Measurements from ENCODE around the gene CFAP206. TPM values are rescaled to one million over a fixed set of nuclear protein-coding genes. Genes with fewer than 3 reads are reported as not detected.

The CFAP206 gene
- total RNA-seq, 1 experiment from 2014 or later: 0.14 TPM

DNA sequence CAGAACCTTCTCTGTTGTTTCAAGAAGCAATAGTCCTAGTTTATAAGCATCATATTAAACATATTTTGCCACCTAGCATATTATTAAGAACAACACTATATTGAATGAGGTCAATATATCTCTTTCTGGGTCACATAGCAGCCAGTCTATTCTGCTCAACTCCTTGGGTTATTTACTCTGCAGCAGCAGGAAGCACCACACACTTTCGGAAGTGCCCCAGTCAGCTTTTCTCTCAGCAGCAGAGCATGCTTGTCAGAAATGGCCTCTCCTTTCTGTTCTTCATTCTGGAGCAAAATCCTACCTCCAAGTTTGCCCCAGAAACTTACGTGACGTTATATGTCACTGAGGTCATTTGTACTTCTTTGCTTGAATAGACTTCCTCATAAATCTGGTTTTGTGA lies 22.7 kb downstream of the CFAP206 start:
- no TSS peak for BruUV-seq (replicated peaks)

GRCh38 chr6:87431263-87431662 lies 23.5 kb downstream of the CFAP206 start:
- no TSS peak for BruUV-seq (replicated peaks)
- Mint-ChIP-seq H3K9me3 (ENCODE audit: low read depth, unreplicated experiment) (no peaks in the 10 kb centered on the region), H3K27me3 (ENCODE audit: unreplicated experiment) (no peaks in the 10 kb centered on the region), H3K4me3 (ENCODE audit: low read depth, unreplicated experiment) (no peak overlapping the region), H3K27ac (ENCODE audit: unreplicated experiment) (no peak overlapping the region), H3K4me1 (ENCODE audit: low read depth, unreplicated experiment) (no peaks in the 10 kb centered on the region), H3K36me3 (ENCODE audit: insufficient read depth, unreplicated experiment) (no peaks in the 10 kb centered on the region)
- CTCF ChIA-PET: no interaction called here
- TF ChIP-seq CTCF (IDR thresholded peaks at IDR 0.05; ENCODE audit: unreplicated experiment): no peak
- DNase-seq: no peak
- intact Hi-C loops (cut with micrococcal nuclease; ENCODE audit: unreplicated experiment): no loop called here

More for the DNA sequence above, 22.7 kb downstream of the CFAP206 start:
- intact Hi-C loops (cut with micrococcal nuclease; ENCODE audit: unreplicated experiment): no loop called here
- DNase-seq: no peak
- Mint-ChIP-seq H3K4me3 (ENCODE audit: low read depth, unreplicated experiment) (no peak overlapping the region), H3K27ac (ENCODE audit: unreplicated experiment) (no peak overlapping the region), H3K36me3 (ENCODE audit: insufficient read depth, unreplicated experiment) (no peaks in the 10 kb centered on the region), H3K4me1 (ENCODE audit: low read depth, unreplicated experiment) (no peaks in the 10 kb centered on the region), H3K9me3 (ENCODE audit: low read depth, unreplicated experiment) (no peaks in the 10 kb centered on the region), H3K27me3 (ENCODE audit: unreplicated experiment) (no peaks in the 10 kb centered on the region)
- no peak for TF ChIP-seq CTCF (IDR thresholded peaks at IDR 0.05; ENCODE audit: unreplicated experiment)
- CTCF ChIA-PET: no interaction called here

- intact Hi-C loops (cut with micrococcal nuclease; ENCODE audit: unreplicated experiment): no loop called here
Measured at GRCh38 chr6:87436435-87436834, 28.7 kb downstream of the CFAP206 start.

GRCh38 chr6:87441711-87442110 lies 33.9 kb downstream of the CFAP206 start:
- peaks cover 27% of the 10 kb centered on the region for H3K27me3 Mint-ChIP-seq (ENCODE audit: unreplicated experiment)
- H3K27ac Mint-ChIP-seq (ENCODE audit: unreplicated experiment): no peak overlapping the region
- H3K4me3 Mint-ChIP-seq (ENCODE audit: low read depth, unreplicated experiment): no peak overlapping the region
- TF ChIP-seq CTCF (IDR thresholded peaks at IDR 0.05; ENCODE audit: unreplicated experiment): no peak
- H3K4me1 Mint-ChIP-seq (ENCODE audit: low read depth, unreplicated experiment): no peaks in the 10 kb centered on the region
- H3K9me3 Mint-ChIP-seq (ENCODE audit: low read depth, unreplicated experiment): no peaks in the 10 kb centered on the region
- intact Hi-C loops (cut with micrococcal nuclease; ENCODE audit: unreplicated experiment): no loop called here
- no peak for DNase-seq
- CTCF ChIA-PET: no interaction called here
- no TSS peak for BruUV-seq (replicated peaks)
- H3K36me3 Mint-ChIP-seq (ENCODE audit: insufficient read depth, unreplicated experiment): no peaks in the 10 kb centered on the region

More at GRCh38 chr6:87436435-87436834, 28.7 kb downstream of the CFAP206 start:
- DNase-seq: peak; percentile 48
- H3K27me3 Mint-ChIP-seq (ENCODE audit: unreplicated experiment): no peaks in the 10 kb centered on the region
- BruUV-seq (replicated peaks): no TSS peak
- CTCF ChIA-PET: no interaction called here
- H3K27ac Mint-ChIP-seq (ENCODE audit: unreplicated experiment): no peak overlapping the region
- no peak overlapping the region for H3K4me3 Mint-ChIP-seq (ENCODE audit: low read depth, unreplicated experiment)
- H3K36me3 Mint-ChIP-seq (ENCODE audit: insufficient read depth, unreplicated experiment): no peaks in the 10 kb centered on the region
- TF ChIP-seq CTCF (IDR thresholded peaks at IDR 0.05; ENCODE audit: unreplicated experiment): no peak
- no peaks in the 10 kb centered on the region for H3K9me3 Mint-ChIP-seq (ENCODE audit: low read depth, unreplicated experiment)
- H3K4me1 Mint-ChIP-seq (ENCODE audit: low read depth, unreplicated experiment): no peaks in the 10 kb centered on the region

Data from Calu3 (cell line).